Mesothelial cell of epicardium (in vitro differentiated cells): ENCODE data around the gene ENO4. TPM values are rescaled to one million over a fixed set of nuclear protein-coding genes. Genes with fewer than 3 reads are reported as not detected.

Experiments used
- DNase-seq, 2 experiments: peaks; one replicate each; pipeline ENCODE4 v3.0.0; 2021; ENCODE audit warnings: low spot score in 2 of 2; ENCODE audit not compliant: unreplicated experiment in 2 of 2
- H3K27ac Mint-ChIP-seq: 2 replicates; pipeline ENCODE4 v1.8.0; 2021; ENCODE audit warnings: mixed read lengths
- H3K27me3 Mint-ChIP-seq: 2 replicates; pipeline ENCODE4 v1.8.0; 2021; ENCODE audit warnings: low read depth, mixed read lengths
- H3K36me3 Mint-ChIP-seq: 2 replicates; pipeline ENCODE4 v1.8.0; 2021; ENCODE audit warnings: mixed read lengths
- H3K4me1 Mint-ChIP-seq: 2 replicates; pipeline ENCODE4 v1.8.0; 2021; ENCODE audit warnings: mixed read lengths
- H3K4me3 Mint-ChIP-seq: 2 replicates; pipeline ENCODE4 v1.8.0; 2021; ENCODE audit warnings: mild to moderate bottlenecking, moderate library complexity, mixed read lengths
- H3K9me3 Mint-ChIP-seq: 2 replicates; pipeline ENCODE4 v1.8.0; 2021; ENCODE audit warnings: mixed read lengths
- CTCF ChIP-seq: fragments of 200-600 bp; sonication (generic); IDR thresholded peaks from one replicate; pipeline ENCODE4 v1.5.0; 2021; ENCODE audit warnings: antibody characterized with exemption; ENCODE audit not compliant: unreplicated experiment
- total RNA-seq: library from RNA; stranded (reverse); gene quantifications from 3 replicates; pipeline ENCODE4 v1.2.1, GENCODE V29; 2021

ENO4 gene
- total RNA-seq, 1 donor from 2014 or later = 2.6 TPM

GRCh38 chr10:116811691-116812090, 37.6 kb upstream of the ENO4 start:
- Mint-ChIP-seq H3K4me3 (no peak overlapping the region), H3K36me3 (no peaks in the 10 kb centered on the region), H3K4me1 (peaks cover 3% of the 10 kb centered on the region), H3K27me3 (peaks cover 45% of the 10 kb centered on the region), H3K9me3 (no peaks in the 10 kb centered on the region), H3K27ac (no peak overlapping the region)
- TF ChIP-seq CTCF = no peak
- DNase-seq = no peak

GRCh38 chr10:116815641-116816415, 33.5 kb upstream of the ENO4 start:
- Mint-ChIP-seq H3K4me1 (no peaks in the 10 kb centered on the region), H3K27me3 (peaks cover 61% of the 10 kb centered on the region), H3K9me3 (peaks cover 4% of the 10 kb centered on the region), H3K4me3 (no peak overlapping the region), H3K36me3 (no peaks in the 10 kb centered on the region), H3K27ac (no peak overlapping the region)
- TF ChIP-seq CTCF = no peak
- DNase-seq = no peak

- Mint-ChIP-seq H3K27me3 (peaks cover 64% of the 10 kb centered on the region), H3K27ac (no peak overlapping the region), H3K4me3 (no peak overlapping the region), H3K36me3 (peaks cover 2% of the 10 kb centered on the region), H3K4me1 (no peaks in the 10 kb centered on the region), H3K9me3 (peaks cover 4% of the 10 kb centered on the region)
- no peak for TF ChIP-seq CTCF
- DNase-seq = no peak
Observed at GRCh38 chr10:116817178-116817577, 32.1 kb upstream of the ENO4 start.

- Mint-ChIP-seq H3K36me3 (peaks cover 2% of the 10 kb centered on the region), H3K4me3 (no peak overlapping the region), H3K27me3 (peaks cover 59% of the 10 kb centered on the region), H3K27ac (no peak overlapping the region), H3K9me3 (peaks cover 4% of the 10 kb centered on the region), H3K4me1 (no peaks in the 10 kb centered on the region)
- DNase-seq = no peak
- no peak for TF ChIP-seq CTCF
Observed at GRCh38 chr10:116817780-116818343, 31.4 kb upstream of the ENO4 start.

GRCh38 chr10:116819999-116820677, 29.2 kb upstream of the ENO4 start:
- Mint-ChIP-seq H3K4me3 (no peak overlapping the region), H3K36me3 (peaks cover 2% of the 10 kb centered on the region), H3K27ac (no peak overlapping the region), H3K4me1 (no peaks in the 10 kb centered on the region), H3K9me3 (peaks cover 4% of the 10 kb centered on the region), H3K27me3 (peaks cover 47% of the 10 kb centered on the region)
- no peak for DNase-seq
- no peak for TF ChIP-seq CTCF
